ENCODE data around the gene RILPL1.
"Not testable (repeated sequence)": the region's sequence is repeated elsewhere in the genome, so short reads cannot be mapped to it uniquely, and the experiment has no call there.

The RILPL1 gene

DNA sequence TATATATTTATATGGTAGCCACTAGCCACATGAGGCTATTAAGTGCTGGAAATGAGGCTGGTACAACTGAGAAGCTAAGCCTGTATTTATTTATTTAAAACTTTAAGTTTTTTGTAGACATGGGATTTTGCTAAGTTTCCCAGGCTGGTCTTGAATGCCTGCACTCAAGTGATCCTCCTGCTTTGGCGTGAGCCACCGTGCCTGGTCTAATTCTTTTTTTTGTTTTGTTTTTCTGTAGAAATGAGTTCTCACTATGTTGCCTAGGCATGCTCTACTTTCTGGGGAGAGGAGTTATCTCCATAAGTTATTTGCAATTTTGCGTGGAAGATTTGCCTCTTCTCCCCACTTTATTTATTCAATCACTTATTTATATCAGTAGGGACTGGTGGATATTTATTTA lies 80.4 kb downstream of the RILPL1 start:
- DNase-seq: no peak

DNA sequence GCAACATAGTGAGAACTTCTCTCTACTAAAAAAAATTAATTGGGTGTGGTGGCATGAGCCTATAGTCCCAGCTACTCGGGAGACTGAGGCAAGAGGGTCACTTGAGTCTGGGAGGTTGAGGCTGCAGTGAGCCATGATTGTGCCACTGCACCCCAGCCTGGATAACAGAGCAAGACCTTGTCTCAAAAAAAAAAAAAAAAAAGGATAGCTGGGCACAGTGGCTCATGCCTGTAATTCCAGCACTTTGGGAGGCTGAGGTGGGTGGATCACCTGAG lies 81.3 kb downstream of the RILPL1 start:
- DNase-seq: not testable (repeated sequence)

DNA sequence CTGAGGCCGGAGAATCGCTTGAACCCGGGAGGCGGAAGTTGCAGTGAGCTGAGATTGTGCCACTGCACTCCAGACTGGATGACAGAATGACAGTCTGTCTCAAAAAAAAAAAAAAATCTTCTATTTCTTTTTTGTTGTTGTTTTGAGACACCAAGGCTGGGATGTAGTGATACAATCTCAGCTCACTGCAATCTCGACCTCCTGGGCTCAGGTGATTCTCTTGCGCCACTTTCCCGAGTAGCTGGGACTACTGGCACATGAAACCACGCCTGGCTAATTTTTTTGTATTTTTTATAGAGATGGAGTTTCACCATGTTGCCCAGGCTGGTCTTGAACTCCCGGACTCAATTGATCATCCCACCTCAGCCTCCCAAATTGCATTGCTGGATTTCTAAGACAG lies 82.9 kb downstream of the RILPL1 start:
- no peak for DNase-seq

DNA sequence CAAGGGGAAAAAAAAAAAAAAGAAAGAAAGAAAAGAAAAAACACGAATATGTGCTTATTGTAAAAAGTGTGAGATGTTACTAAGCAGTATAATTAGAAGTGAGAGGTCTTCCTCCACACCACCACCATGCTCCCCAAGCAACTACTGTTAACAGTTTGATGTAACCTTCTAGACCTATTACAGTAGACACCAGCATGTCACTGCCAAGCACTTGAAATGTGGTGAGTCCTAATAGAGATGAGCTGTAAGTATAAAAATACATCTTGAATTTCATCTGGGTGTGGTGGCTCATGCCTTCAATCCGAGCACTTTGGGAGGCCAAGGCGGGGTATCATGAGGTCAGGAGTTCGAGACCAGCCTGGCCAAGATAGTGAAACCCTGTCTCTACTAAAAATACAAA lies 83.7 kb downstream of the RILPL1 start:
- DNase-seq: no peak

DNA sequence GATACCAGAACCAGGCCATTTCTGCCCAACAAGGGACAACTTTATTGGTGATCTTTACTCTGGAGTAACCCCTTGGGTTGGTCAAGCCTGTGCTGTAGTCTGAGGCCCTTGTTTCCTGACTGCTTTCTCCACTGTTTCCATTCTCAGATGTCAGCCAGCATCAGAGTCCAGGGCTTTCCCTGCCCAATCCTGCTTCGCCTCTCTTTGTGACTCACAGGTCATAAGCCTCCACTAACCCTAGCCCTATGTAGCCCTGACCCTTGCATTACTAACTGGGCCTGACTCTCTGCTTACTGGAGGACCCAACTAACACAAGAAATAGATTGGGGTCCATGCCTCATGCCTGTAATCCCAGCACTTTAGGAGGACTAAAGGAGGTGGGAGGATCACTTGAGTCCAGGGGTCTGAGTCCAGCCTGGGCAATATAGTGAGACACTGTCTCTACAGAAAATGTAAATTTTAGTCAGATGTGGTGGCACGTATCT lies 84.2 kb downstream of the RILPL1 start:
- no peak for DNase-seq

DNA sequence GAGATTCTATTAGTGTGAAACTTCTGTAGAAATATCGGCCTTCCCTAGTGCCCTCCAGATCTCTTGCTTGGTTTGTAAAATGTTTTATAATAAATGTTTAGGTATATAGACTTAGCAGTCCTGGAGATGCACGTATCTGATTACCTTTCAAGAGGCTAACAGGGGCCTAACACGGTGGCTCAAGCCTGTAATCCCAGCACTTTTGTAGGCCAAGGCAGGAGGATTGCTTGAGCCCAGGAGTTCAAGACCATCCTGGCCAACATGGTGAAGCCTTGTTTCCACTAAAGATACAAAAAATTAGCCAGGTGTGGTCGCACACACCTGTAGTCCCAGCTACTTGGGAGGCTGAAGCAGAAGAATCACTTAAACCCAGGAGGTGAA lies 87.2 kb downstream of the RILPL1 start:
- no peak for DNase-seq

DNA sequence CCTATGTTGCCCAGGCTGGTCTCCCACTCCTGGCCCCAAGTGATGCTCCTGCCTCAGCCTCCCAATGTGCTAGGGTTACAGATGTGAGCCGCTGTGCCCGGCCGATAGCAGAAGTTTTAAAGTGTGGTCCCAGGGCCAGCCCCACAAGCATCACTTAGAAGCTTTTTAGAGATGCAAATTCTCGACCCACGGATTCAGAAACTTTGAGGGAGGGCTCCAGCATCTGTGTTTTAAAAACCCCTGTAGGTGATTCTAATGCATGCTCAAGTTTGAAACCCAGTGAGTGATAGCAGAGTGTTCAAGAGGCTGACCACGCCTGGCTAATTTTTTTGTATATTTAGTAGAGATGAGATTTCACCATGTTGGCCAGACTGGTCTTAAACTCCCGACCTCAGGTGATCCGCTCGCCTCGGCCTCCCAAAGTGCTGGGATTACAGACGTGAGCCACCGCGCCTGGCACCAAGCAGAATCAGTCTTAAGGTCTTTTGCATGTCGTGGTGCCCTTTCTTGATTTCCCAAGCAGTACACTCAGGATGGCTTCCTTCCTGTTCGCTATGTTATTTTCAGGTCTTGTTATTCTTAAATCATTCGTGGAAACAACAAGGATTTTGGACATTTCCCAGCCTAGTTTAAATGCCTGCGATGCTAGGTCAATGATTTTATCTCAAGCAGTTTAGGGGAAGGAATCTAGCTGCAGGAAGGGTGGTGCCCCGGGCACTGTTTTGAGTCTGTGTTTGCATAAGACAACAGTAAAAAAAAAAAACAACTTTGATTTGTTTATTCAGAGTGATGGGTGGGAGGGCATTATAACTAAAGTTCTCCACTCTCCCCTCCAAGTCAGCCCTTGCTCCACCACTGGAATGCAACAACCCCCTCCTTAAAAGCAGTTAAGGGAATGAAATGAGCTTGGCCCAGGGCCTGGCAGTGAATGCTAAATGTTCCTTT lies 87.9 kb downstream of the RILPL1 start:
- DNase-seq: no peak

DNA sequence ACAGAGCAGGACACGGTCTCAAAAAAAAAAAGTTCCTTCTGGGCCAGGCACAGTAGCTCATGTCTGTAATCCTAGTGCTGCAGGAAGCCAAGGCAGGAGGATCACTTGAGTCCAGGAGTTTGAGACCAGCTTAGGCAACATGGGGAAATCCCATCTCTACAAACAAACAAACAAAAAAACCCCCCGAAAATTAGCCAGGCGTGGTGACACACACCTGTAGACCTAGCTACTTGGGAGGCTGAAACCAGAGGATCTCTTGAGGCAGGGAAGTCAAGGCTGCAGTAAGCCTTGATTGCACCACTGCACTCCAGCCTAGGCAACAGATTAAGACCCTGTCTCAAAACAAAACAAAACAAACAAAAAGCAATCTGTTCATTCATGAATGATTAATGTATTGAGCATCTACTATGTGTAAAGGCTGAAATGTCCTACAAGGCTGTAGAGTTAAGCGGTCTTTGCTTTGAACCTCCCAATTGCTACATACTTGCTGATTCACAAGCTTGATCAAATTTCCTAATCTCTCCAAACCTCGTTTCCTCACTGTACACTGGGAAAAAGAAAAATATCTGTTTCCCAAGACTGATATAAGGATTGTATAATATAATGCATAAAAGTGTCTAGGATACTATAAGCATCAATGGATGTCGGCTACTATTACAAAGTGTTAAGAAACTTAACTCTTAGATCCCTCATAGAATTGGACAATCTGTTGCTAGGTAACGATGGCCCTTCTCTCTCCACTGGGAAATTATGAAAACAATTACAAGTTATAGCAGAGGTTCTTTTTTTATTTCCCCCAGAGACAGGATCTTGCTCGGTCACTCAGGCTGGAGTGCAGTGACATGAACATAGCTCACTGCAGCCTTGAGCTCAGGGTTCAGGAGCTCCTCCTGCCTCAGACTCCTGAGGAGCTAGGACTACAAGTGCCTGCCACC lies 89.2 kb downstream of the RILPL1 start:
- DNase-seq: no peak

DNA sequence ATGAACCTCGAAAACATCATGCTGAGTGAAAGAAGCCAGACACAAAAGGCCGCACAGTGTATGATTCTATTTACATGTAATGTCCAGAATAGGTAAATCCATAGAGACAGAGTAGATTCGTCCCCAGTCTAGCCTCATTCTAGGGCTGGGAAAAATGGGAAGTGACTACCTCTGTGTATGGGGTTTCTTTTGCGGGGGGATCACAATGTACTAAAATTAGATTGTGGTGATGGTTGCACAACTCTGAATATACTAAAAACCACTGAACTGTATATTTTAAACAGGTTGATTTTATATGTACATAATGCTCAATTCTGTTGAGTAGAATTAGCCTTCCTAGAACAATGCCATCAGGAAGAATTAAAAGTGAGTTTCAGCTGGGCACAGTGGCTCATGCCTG lies 90.7 kb downstream of the RILPL1 start:
- DNase-seq: no peak

DNA sequence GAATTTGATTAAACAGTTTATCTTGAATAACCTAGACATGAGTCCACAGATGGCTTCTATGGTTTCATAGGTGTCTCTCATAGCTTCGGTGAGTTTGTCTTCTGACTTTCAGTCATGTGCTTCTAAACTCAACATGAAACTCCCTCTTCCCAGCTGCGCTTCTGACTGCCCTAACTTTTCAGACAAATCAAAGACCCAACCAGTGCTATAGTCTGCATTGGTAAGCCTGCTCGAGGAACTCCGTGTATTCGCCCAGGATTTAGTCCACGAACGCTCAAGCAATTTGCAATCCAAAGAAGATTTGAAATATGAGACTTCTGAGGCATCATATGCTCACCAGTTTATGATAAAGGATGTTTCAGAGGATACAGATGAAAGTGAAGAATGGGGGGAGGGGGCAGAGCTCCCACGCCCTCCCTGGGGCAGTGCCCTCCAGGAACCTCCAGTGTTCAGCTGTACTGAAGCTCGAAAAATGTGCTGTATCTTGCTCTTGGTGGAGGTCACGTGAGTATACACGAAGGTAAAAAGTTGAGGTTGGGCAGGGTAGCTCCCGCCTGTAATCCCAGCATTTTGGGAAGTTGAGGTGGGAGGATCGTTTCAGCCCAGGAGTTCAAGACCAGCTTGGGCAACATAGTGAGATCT lies 91.9 kb downstream of the RILPL1 start:
- no peak for DNase-seq

DNA sequence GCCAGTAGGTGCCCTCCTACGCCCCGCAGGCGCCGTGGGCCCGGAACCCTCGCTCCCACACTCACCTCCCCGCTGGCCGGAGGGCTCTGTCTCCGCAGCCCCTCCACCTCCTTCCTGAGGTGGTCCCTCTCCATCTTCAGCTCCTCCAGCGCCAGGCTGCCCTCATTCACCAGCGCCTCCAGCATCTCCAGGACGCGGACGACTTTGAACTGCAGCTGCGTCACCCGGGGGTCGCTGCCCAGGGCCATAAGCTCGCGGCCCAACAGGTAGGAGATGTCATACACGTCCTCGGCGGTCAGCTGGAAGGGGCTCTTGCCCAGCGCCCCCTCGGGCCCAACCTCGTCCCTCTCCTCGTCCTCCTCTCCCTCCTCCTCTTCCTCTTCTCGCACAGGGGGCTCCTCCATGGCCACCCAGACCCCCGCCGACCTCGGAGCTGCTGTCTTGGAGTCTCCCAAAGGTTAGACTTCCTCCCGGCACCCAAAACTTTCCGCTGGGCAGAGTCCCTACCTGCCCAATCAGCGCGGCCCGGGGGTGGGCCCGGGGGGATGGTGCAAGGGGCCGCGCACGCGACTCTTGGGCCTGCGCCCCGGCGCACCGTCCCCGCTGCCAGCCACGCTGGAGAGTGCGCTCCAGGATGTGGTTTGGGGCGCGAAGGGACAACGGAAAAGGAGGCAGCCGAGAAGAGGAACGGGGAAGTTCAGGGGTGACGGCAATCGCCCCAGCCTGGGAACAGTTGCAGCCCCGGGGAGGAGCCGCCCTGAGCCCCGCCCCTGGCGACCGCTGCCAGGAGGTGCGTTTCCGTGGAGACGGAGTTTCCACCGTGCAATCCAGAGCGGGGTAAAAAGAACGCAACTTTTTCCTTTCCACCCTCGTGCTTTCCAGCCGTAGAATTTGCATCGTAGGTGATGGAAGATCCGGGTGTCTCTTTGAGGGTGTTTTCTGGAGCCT lies 97.2 kb downstream of the RILPL1 start, which contains the start of gene RILPL2:
RILPL2 (minus strand) TSS at position 668 of the 948 bp plus-strand sequence; CDS start at position 404, 264 bp downstream.
- peak; percentile 92 for DNase-seq

DNA sequence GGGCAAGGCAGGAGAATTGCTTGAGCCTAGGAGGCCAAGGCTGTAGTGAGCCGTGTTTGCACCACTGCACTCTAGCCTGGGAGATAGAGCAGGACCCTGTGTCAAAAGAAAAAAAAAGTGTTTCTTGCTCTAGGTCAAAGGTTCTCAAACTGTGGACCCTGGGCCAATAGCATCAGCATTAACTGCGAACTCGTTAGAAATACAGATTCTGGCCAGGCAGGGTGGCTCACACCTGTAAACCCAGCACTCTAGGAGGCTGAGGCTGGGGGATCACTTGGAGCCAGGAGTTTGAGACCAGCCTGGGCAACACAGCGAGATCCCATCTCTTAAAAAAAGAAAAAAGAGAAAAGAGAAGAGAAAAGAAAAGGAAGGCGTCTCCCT lies 97.9 kb downstream of the RILPL1 start:
- no peak for DNase-seq

DNA sequence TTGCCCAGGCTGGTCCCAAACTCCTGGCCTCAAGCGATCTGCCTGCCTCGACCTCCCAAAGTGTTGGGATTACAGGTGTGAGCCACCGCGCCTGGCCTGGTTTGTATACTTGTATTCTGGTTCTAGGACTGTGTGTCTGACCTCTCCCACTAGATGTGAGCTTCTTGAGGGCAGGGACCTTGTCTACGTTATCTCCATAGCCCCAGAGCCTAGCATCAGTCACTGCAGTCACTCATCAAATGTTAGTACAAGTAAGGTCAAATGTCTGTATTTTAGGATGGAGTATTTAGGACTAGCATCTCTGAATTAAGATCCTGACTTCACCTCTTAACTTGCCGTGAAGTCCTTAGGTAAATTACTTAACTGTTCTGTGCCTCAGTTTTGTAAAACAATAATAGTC lies 99.9 kb downstream of the RILPL1 start:
- no peak for DNase-seq

DNA sequence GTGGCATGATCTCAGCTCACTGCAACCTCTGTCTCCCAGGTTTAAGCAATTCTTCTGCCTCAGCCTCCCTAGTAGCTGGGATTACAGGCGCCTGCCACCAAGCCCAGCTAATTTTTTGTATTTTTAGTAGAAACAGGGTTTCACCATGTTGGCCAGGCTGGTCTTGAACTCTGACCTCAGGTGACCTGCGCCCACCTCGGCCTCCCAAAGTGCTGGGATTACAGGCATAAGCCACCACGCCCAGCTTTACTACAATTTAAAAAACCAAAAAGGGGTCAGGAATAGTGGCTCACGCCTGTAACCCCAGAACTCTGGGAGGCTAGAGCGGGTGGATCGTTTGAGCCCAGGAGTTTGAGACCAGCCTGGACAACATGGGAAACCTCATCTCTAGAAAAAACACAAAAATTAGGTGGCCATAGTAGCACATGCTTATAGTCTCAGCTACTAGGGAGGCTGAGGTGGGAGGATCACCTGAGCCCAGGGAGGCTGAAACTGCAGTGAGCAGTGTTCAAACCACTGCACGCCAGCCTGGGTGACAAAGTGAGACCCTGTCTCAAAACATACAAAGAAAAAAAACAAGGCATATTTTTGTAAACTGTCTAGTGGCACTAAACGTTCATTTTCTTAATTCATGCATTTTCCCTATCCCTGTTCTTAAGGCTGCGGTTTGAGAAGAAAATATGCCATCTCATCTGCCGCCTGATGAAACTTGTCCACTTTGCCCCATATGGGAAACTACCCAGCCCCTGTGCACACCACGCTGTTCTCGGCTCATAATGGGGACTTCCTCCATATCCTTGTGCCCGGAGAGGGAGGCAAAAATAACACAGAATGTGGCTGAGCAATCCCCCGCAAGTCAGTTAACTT lies 101.3 kb downstream of the RILPL1 start:
- not testable (repeated sequence) for DNase-seq

DNA sequence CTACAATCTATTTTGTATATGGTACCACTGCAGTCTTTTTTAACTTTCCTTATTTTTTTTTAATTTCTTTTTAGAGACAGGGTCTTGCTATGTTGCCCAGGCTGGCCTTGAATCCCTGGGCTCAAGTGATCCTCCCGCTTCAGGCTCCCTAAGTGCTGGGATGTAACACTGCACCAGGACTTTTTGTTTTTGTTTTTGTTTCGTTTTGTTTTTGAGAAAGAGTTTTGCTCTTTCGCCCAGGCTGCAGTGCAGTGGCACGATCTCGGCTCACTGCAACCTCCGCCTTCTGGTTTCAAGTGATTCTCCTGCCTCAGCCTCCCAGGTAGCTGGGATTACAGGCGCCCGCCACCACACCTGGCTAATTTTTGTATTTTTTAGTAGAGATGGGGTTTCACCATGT lies 104.4 kb downstream of the RILPL1 start:
- not testable (repeated sequence) for DNase-seq

DNA sequence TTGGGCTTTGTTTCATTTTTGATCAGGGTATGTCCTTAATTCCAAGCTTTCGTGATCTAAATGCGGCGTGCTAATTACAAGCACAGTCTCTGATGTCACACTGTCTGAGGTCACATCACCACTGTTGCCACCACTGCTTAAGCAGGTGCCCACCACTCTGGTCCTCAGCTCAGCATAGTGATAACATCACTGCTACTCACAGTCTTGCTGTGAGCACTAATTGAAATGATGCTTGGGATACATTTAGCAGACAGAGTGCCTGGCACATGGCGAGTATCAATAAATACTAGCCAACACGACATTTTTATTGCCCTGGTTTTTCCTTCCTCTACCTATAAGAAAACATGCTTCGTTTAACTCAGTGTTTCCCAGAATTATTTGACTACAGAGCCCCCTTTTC lies 104.9 kb downstream of the RILPL1 start:
- no peak for DNase-seq

DNA sequence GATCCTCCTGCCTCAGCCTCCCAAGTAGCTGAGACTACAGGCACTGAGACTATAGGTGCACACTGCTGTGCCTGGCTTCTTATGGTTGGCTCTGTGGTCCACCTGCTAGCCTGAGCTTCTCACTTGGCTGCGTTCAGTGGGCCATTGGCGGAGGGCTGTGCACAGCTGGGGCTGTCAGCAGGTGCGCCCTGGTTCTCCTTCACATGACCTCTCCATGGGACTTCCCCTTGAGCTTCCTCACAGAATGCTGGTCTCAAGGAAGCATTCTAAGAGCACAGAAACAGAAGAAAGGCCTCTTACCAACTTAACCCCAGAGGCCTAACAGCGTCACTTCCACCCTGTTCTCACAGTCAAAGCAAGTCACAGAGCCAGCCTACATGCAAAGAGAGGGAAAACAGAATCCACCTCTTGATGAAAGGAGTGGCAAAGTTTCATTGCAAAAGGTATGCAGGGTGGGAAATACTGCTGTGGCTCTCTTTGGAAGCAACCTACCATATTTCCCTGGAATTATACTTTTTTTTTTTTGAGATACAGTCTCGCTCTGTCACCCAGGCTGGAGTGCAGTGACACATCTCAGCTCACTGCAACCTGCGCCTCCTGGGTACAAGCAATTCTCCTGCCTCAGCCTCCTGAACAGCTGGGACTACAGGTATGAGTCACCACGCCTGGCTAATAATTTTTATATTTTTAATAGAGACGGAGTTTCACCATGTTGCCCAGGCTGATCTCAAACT lies 106.3 kb downstream of the RILPL1 start:
- DNase-seq: no peak

DNA sequence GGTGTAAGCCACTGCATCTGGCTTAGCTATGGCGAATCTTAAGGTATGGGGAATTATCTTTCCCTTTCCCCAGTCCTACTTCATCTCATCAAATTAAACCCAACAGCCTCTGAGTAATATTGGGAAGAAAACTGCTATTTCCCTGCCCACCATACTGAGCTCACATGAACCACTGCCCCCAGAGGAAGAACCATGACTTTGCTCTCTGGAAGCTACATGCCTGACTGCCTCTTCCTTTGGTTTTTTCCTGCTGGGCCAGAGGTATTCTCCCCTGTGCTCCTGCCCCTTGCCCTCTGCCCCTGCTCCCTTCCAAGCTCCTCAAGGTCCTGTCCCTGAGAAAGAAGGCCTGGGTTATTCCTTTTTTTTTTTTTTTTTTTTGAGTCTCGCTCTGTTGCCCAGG lies 112.2 kb downstream of the RILPL1 start:
- DNase-seq: no peak
